HG02981 (cell line): Measurements from ENCODE around the gene RGL4.

ENCODE experiments used
- ATAC-seq: cut with Tn5 transposase; IDR thresholded peaks from one replicate; pipeline ENCODE4 v1.9.1; 2021; ENCODE audit warnings: mild to moderate bottlenecking, moderate library complexity; ENCODE audit not compliant: unreplicated experiment

RGL4 gene

DNA sequence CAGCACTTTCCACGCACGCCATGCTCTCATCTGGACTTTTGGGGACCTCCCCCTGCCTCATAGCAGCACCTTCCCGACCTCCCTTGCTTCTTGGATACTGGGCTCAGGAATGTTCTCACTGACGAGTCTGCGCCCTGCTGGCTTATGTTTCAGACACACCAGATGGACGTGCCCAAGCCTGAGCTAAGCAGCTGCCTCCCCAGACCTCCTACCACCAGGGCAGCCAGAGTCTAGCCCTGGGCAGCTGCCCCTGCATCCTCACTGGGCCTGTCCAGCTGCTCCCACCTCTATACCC, 13.2 kb upstream of the RGL4 start:
- ATAC-seq = no peak

DNA sequence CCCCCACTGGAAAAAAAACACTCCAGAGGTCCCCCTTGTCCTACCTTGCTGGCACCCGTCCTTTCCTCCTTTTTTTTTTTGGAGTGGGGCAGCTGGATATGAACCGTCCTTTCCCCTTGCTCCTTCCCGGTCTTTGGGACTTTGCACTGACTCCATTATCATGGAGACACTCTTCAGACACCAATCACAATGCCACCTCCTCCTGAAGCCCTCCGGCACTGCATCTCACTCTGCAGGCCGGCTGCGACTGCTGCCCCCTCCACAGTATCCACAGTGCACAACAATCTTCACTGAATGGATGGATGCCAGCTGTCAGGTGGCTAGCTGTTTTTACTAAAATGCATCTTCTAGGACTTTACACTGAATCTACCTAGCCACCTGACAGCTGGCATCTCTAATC, 12.7 kb upstream of the RGL4 start:
- no peak for ATAC-seq

DNA sequence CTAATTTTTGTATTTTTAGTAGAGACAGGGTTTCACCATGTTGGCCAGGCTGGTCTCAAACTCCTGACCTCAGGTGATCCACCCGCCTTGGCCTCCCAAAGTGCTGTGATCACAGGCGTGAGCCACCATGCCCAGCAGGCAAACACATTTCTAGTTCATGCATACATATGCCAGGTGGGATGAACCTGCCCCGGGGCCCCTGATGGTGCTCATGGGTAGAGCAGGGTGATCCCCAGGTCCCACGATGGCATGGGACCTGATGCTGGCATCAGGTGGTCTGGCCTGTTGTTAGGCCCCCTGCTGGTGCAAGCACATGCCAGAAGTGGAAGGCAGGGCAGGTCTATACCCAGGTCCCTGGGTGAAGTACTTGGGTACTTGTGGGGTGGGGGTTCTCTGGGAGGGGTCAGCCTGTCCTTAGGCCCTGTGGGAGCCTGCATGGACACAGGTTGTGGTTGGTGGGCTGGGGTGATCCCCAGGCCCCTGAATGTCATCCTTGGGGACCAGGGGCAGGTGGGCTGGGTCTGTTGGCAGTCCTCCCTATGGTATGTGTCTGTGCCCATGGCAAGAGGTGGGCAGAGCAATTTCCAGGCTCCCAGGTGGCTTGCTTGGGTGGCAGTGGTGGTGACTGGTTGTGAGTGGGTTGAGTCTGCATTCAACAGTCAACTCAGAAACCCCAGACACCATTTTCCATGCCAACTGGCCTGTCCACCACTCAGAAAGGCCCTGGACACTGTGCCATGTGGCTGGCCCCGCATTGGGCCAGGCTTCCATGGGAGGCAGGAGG, 9.6 kb upstream of the RGL4 start:
- ATAC-seq = no peak

DNA sequence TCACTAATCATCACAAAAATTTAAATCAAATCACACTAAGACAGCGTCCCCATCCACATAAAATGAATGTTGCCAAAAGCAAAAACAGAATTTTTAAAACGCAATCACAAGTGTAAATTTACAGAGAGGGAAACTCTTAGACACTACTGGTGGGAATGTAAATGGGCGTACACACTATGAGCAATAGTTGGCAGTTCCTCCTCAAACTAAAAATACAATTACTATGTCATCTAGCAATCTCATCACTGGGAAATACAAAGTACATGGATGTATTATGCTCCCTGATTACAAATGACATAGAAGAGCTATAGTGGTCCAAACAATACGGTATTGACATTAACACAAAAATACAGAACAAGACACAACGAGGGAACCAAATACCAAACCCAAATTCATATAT, 8.7 kb upstream of the RGL4 start:
- ATAC-seq = no peak

DNA sequence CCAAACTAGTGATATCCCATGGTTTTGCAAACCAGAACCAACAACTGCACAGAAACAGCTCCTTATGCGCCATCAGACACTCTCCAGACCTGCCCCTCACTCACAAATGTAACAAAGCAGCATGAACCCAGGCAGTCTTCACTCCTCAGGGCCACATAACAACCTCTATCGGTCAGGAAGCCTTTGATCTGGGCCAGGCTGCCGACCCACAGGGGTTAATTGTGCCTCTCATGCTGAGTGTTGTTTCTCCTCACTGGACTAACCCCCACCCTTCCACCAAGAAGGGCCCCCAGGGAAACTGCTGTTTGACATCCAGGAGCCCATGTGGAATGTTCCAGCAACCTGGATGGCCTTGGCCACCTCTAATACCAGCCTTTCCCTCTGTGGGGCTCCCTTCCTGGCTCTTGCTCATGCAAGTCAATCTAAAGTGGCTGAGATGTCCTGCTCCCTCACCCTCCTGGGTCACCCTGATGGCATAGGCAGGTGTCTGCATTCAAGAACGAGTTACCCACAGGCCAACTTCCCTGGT, 7.9 kb upstream of the RGL4 start:
- no peak for ATAC-seq

DNA sequence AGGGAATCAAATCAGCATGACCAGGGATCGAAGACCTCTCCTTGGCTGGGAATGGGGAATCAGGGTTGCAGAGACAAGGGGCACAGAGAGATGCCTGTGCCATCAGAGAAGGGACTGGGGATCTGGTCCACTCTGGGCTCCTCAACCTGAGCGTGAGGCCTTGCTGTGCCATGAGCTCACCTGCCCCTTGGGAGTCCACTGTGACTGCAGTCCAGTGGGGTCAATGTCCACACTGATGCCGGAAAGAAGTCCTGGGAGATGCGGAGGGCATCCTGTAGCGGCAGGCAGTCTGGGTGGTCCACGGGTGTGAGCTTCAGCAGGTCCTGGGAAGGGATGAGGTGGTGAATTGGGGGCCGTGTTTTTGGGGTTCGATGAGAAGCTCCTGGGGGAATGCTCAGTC, 7.3 kb upstream of the RGL4 start:
- no peak for ATAC-seq

DNA sequence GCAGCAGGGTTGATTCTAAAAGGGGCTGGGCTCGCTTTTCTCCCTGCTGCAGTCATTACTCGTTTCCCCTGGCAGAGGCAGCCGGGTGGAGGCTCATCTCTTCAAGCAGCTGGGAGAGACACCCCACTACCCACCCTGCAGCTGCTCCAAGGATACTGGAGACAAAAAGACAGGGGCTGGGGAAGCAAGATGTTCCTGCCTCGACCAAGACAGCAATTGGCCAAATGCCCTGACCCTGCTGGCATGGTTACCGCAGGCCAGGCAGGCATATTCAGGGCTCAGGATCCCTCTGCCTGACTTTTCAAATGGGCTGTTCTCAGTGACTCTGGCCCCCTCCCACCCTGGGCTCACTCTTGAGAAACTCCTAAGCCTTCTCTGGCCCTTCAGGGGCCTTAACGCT, 6.8 kb upstream of the RGL4 start:
- no peak for ATAC-seq

DNA sequence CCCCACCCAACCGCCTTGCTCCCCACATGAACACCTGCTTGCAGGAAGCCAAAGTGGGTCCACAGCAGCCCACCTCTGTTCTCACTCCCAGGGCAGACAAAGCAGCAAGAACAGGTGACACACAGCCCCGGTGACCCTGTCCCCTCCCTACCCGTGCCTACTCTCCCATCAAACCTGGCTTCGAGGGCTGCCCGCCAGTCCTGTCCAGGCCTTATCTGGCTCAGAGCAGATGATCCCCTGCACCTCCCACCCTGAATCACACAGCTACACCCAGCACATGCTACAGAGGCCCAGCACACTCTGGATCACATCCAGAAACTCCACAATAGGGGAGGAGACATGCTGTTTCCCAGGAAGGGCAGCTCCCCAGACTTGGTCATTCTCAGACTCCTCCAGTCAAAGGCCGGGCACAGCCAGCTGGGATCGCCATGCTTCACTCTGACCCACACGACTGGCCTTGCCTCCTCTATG, 6.2 kb upstream of the RGL4 start:
- no peak for ATAC-seq

DNA sequence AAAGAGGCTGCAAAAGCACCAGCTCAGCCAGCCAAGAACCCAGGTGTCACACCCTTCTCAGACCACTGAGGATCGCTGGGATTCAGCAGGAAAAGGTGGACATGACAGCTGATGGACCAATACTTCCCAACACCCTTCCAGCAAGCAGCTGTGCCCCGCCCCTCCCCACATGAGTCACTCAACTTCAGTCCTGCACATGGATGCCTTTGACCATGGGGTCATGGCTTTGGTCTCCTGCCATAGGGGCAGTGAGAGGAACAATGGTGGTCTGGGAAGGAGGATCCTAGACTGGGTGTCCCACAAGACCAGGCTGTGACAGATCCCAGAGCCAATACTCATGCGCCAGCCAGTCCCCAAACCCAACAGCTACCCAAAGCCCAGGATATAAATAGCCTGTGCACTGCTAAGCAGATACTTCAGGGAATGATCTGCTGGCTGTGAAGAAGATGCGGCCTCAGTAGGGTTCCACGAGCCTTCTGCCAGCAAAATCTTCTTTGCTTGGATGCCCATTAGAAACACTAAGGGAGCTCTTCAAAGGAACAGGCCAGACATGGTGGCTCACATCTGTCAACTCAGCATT, 5.5 kb upstream of the RGL4 start:
- no peak for ATAC-seq

DNA sequence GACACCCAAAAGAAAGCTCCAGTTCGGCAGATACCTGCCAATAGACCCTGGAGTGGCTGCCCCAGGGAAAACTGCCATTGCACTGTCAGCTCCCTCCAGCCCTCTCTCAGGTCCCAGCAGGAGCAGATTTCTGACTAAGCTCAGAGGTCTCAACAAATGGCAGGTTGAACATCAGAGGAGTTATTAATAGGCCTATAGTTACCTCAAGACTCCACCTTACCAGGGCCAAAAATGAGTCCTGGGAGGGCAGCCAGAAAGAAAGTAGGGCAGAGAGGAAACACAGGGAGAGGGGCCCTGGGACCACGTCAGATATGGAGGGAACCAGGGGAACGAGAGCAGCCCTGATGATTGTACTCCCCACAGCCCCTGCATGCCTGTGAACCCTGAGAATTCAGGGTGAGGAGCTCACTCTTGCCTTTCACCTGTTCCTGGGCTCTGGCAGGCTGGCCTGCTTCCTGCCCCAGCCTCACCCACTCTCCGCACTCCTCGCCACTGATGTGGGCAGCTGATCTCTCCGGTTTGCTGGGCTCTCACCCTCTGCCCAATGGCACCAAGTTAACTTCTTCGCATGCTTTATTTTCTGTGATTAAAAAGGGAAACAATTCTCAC, 4.3 kb upstream of the RGL4 start:
- ATAC-seq = no peak

DNA sequence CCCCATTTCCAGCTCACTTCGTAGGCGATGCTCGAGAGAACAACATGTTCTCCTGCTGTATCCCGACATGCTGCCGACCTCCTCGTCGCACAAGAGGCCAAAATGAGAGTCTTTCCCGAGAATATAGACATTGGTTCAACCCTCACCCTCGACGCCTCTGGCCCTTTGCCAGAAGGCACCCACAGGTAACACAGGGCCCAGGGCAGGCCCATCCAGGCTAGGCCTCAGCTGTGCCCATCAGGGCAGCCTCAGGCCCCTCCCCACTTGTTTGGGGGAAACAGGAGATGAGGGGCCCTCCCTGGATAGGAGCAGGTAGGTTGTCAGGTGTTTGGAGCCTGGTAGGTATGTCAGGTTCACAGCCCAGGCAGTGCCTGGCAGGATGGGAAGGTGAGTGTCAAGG, 2.7 kb upstream of the RGL4 start:
- no peak for ATAC-seq

DNA sequence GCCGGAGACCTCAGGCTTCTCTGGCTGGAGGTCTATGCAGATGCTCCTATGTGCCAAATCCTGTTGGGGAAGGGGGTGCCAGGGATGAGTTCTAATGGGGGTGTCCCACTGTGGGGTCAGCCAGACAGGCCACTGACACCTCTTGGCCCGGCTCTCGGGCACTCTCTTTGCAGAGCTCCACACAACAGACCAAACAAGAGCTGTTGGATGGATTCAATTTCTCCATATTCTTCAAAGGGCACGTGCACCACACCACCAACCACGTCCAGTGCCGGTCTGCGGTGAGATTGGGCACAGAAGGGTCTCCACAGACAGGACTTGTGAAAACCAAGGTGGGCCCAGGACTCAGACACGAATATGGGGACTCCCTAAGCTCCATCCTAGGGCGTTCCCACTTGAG, 2.2 kb upstream of the RGL4 start:
- ATAC-seq = no peak

DNA sequence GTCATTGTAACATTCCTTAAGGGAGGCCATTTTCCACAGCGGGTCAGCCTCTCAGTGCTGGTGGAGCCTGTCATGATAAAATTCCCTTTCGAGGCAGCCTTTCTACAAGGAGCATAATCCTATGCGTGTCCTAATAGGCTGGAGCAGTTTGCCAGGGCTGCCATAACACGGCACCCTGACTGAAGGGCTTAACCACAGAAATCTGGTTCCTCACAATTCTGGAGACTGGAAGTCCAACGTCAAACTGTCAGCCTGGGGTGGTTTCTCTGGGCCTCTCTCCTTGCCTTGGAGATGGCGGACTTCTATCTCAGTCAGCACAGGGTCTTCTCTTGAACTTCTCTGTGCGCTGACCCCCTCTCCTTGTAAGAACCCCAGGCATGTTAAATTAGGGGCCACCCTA, 1.4 kb upstream of the RGL4 start:
- ATAC-seq = no peak

DNA sequence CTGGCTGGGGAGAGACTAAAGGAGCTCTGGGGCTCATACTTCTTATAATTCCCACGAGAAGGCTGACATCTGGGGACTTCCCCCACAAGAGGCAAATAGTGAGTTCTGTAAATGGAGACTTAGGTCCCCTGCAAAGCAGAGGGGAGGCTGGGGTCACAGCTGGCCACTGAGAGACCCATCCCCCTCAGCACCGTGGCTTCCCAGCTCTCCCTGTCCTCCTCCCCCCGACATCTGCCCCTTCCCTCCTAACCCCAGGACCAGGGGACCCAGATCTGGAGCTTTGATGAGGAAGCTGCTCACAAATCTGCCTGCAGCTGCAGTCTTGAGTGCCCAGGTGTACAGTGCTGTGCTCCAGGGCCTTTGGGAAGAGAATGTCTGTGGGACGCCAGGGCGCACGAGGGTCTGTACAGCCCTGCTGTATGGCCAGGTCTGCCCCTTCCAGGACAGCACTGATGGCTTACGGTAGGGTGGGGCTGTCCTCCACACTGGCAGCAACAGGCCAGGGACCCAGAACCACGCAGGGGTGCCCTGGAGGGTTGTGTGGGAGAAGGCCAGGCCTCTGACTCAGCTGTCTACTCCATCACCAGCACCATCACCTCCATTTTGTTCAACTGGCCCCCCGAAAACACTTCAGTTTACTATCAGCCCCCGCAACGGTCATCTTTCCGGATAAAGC, 1.1 kb downstream of the RGL4 start:
- ATAC-seq = no peak

DNA sequence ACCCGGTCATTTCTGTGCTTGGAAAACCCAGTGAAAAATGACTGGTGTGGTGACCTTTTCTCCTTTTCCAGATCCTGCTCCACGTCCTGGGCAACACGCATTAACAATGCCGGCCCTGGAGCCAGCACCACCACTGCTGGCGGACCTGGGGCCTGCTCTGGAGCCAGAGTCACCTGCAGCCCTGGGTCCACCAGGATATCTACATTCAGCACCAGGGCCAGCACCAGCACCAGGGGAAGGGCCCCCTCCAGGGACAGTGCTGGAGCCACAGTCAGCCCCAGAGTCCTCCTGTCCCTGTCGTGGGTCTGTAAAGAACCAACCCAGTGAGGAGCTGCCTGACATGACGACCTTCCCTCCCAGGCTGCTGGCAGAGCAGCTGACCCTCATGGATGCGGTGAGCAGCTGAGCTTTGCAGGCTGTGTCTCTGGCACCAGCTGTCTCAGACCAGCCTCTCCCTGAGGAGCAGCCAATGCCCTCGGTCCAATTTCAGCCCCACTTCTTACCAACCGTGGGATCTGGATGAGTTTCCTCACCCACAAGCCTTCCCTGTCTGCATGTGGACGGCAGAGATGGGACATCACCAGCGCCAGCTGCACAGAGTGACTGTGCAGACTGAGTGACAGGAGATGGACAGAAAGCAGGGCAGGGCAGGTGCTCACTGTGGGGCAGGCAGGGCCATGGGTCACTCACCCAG, 1.9 kb downstream of the RGL4 start:
- ATAC-seq = no peak

DNA sequence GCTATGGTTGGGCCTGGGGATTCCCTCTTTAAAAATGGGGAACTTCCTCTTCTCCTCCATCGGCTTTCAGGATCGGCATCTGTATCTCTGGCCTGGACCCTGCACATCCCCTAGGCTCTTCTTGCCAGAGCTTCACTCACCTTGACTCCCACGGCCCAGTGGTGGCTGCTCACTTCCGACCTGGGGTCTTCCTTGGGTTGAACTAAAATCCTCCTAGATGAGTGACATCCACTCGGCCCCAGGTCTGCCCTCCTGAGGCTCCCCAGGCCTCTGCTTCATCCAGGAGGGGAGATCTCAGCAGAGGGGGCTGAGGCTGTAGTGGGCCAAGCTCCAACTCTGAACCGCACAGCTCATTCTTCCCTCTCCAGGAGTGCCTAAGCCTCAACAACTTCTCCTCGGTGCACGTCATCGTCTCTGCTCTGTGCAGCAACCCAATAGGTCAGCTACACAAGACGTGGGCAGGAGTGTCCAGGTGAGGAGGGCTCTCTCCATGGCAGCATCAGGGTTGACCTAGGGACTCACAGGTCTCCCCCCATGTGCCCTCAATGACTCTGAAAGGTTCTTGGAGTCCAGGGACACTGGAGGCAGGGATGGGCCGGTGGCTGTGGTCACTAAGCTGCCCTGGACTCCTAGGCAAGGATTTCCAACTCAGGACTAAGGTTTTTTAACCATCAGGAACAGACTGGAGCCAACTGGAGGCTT, 3.3 kb downstream of the RGL4 start:
- ATAC-seq = no peak

DNA sequence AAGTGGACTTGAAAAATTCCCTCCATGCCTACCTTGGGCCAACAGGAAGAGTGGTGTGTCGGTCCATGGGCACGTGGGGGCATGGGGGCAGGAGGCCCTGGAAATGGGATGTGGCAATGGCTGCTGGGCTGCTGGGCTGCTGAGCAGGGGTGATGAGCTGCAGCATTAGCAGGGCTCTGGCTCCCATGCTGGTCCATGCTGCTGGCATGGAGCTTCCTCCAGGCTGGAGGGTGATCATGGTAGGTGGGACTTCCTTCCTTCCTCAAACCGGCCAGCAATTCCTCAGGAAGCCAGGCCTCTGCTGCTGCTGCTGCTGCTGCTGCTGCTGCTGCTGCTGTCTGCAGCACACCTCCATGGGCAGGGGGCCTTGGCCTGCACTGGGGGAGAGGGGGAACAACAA, 4.3 kb downstream of the RGL4 start:
- no peak for ATAC-seq

DNA sequence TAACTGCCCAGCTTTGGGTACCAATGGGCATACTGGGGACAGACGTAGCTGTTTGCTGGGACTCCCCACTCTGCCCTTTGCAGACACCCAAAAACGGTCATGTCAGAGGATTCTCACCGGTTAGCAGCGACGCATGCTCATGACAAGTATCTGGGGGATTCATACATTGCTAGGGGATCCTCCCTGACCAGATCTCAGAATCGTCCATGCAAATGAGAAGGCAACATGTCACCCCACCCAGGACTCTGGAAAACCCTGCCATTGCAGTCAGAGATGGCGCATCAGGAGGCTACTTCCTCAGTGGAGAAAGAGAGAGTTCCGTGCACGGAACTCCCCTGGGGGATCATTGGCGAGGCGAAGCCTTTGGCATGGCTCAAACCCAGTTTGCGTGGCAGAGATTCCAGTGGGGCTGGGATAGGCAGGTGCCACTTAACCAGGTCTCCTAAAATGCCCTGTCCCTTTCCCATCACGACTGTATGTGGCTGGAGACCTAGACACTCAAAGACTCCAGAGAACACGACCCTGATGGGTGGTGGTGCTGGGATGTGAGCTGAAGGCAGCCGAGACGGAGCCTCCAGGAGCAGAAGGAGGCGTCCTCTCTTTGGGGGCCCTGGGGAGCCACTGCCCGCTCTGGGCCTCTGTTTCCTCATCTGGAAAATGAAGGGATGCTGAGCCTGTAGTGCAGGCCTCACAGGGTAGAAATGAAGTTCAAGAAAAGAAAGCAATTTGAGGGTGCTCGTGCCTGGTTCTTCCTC, 4.9 kb downstream of the RGL4 start:
- peak; percentile 10 for ATAC-seq

DNA sequence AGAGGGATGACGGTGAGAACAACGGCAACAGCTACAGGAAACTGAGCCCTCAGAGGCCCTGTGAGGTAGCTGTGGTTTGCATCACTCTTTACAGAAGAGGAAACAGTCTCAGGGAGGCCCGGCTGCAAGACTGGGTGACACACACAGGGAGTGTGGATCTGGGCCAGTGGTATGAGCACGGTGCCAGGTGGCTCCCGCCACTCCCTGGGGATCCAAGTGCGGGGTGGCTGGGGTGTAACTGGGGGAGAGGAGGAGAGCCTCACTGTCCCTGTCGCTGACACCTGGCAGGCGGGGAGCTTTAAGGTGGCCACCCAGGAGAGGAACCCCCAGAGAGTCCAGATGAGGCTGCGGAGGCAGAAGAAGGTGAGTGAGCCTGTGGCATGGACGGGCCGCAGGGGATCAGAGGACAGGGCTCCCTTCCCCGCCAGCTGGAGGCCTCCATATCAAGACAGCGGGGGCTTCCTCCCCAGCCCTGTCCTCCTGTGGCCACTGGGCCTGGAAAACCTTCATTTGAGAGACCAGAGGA, 5.6 kb downstream of the RGL4 start:
- peak; percentile 76 for ATAC-seq
